HUES48 (cell line): Measurements from ENCODE around the gene CSNK1D.

Experiments used
- H3K27ac ChIP-seq: one replicate; pipeline ENCODE4 v1.7.0; 2013; ENCODE audit warnings: low read depth, low read length, inconsistent platforms
- H3K27me3 ChIP-seq: 2 replicates; pipeline ENCODE4 v1.6.1; 2013; ENCODE audit warnings: mild to moderate bottlenecking, low read length; ENCODE audit not compliant: control insufficient read depth, insufficient read depth
- H3K36me3 ChIP-seq: 2 replicates; pipeline ENCODE4 v1.6.1; 2013; ENCODE audit warnings: low read length; ENCODE audit not compliant: control insufficient read depth, insufficient read depth
- H3K4me1 ChIP-seq: 2 replicates; pipeline ENCODE4 v1.6.1; 2013; ENCODE audit warnings: mild to moderate bottlenecking, low read length; ENCODE audit not compliant: control insufficient read depth, insufficient read depth
- H3K4me3 ChIP-seq: 2 replicates; pipeline ENCODE4 v1.5.1; 2013; ENCODE audit warnings: mild to moderate bottlenecking, low read depth, low read length
- H3K9ac ChIP-seq: 2 replicates; pipeline ENCODE4 v1.6.1; 2013; ENCODE audit warnings: mild to moderate bottlenecking, low read depth, low read length, moderate library complexity
- H3K9me3 ChIP-seq: 2 replicates; pipeline ENCODE4 v1.6.1; 2013; ENCODE audit warnings: low read length; ENCODE audit not compliant: control insufficient read depth, insufficient read depth

Gene CSNK1D

DNA sequence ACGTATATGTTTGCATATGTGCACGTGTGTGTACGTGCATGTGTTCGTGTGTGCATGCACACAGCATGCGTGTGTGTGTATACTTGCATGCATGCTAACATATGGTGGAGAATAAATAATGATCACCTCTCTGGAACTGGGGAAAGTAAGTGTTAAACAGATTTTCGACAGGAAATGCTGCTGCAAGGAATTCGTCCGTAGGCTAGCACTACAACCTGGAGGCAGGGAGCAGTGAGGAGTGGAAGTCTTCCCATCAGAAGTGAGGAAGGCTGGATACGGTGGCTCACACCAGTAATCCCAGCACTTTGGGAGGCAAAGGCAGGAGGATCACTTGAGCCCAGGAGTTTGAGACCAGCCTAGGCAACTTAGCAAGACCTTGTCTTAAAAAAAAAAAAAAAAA, 4.8 kb upstream of the CSNK1D start:
- Histone ChIP-seq H3K27me3 (no peaks in the 10 kb centered on the region), H3K4me1 (peaks cover 13% of the 10 kb centered on the region), H3K4me3 (no peak overlapping the region), H3K9ac (no peak overlapping the region), H3K36me3 (no peaks in the 10 kb centered on the region), H3K27ac (no peak overlapping the region), H3K9me3 (no peaks in the 10 kb centered on the region)

DNA sequence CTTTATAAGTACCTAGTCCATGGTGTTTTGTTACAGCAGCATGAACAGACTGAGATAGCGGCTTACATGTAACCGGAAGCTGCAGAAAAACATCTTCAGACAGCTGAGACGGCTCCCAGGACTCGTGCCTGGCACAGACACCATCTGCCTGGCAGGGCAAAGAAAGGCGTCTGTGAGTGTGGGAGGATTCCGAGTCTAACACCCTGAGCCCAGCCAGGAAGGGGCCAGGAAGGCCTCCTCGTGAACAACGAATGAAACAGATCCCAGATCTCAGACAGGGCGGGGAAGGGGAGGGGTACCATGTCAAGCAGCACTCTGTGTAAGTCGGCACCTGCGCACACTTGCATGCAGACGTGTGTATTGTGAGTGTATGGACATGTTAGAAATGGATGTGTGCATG, 4.4 kb upstream of the CSNK1D start:
- peaks cover 13% of the 10 kb centered on the region for H3K4me1 ChIP-seq
- no peak overlapping the region for H3K27ac ChIP-seq
- H3K36me3 ChIP-seq: no peaks in the 10 kb centered on the region
- no peak overlapping the region for H3K9ac ChIP-seq
- no peaks in the 10 kb centered on the region for H3K9me3 ChIP-seq
- no peak overlapping the region for H3K4me3 ChIP-seq
- H3K27me3 ChIP-seq: no peaks in the 10 kb centered on the region

DNA sequence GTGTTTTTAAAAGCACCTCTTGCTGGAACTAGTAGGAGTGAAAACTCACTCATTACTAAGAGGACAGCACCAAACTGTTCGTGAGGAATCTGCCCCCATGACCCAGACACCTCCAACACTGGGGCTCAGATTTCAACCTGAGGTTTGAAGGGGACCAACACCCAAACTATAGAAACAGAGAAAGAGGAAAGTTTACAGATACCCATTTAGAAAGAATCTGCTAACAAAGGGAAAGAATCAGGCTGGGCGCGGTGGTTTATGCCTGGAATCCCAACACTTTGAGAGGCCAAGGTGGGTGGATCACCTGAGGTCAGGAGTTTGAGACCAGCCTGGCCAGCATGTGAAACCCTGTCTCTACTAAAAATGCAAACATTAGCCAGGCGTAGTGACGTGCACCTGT, 3.4 kb upstream of the CSNK1D start:
- Histone ChIP-seq H3K4me1 (peaks cover 13% of the 10 kb centered on the region), H3K4me3 (no peak overlapping the region), H3K36me3 (peaks cover under 1% of the 10 kb centered on the region), H3K27ac (no peak overlapping the region), H3K9ac (no peak overlapping the region), H3K27me3 (no peaks in the 10 kb centered on the region), H3K9me3 (no peaks in the 10 kb centered on the region)

DNA sequence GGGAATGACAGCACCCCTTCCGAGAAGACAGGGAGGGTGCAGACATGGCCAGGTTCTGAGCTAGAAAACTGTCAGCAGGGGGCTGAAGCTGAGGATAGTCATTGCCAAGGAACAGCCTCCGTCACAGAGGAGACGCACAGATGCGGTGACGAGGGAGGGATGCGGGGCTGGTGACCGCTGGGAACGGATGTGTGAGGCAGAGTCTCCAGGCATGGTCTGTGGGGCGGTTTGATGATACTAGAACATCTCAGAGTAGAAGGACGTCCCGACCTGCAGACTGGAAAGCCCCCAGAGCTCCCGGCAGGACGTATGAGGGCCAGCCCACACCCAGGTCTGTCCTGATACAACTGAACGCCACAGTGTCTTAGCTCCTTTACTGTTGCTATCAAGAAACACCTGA, 1.8 kb upstream of the CSNK1D start:
- H3K36me3 ChIP-seq: peaks cover 15% of the 10 kb centered on the region
- H3K27me3 ChIP-seq: no peaks in the 10 kb centered on the region
- no peak overlapping the region for H3K4me3 ChIP-seq
- H3K4me1 ChIP-seq: peaks cover 13% of the 10 kb centered on the region
- H3K27ac ChIP-seq: no peak overlapping the region
- no peaks in the 10 kb centered on the region for H3K9me3 ChIP-seq
- no peak overlapping the region for H3K9ac ChIP-seq

DNA sequence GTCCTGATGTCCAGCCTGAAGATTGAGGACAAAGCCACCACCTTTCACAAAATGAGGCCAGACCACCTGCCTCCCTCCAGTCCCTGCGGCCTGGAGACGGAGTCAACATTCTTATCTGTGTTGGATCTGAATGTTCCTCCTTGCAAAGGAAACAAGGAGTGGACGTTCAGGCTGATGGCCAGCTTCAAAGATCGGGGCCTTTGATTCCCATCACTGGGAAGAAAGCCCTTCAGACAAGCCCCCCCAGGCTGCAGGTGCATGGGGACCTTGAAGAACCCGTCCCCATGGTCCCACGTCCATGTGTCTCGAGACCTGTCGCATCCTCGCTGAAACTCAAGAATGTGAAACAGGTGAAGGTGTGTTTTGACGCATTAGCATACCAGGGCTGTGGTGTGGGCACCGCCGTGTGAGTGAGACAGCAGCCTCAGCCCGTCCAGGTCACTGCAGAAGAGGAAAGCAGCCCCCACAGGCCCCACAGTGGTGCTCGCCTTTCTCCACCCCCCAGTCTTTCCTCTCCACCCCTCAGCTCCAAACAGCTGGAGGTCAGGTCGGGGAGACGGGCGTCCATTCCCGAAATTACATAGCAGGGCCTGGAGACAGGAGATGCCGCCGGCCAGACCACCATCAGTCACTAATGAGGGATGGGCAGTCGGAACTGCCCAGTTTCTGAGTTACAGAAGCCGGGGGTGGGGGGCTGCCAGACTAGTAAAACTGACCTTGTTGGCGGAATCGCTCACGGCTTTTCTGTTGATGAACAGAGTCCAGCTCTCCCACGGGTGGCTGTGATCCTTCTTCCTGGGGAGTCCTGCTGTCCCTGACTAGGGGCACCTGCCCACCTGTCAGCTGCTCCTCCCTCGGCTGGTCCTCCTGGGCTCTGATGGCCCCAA, 877 bp upstream of the CSNK1D start:
- H3K9ac ChIP-seq: no peak overlapping the region
- no peak overlapping the region for H3K27ac ChIP-seq
- peaks cover 25% of the 10 kb centered on the region for H3K36me3 ChIP-seq
- peak overlapping the region; percentile 75; the same call in 1 of the 2 replicates for H3K4me3 ChIP-seq
- no peaks in the 10 kb centered on the region for H3K27me3 ChIP-seq
- H3K4me1 ChIP-seq: peaks cover 15% of the 10 kb centered on the region
- H3K9me3 ChIP-seq: no peaks in the 10 kb centered on the region

DNA sequence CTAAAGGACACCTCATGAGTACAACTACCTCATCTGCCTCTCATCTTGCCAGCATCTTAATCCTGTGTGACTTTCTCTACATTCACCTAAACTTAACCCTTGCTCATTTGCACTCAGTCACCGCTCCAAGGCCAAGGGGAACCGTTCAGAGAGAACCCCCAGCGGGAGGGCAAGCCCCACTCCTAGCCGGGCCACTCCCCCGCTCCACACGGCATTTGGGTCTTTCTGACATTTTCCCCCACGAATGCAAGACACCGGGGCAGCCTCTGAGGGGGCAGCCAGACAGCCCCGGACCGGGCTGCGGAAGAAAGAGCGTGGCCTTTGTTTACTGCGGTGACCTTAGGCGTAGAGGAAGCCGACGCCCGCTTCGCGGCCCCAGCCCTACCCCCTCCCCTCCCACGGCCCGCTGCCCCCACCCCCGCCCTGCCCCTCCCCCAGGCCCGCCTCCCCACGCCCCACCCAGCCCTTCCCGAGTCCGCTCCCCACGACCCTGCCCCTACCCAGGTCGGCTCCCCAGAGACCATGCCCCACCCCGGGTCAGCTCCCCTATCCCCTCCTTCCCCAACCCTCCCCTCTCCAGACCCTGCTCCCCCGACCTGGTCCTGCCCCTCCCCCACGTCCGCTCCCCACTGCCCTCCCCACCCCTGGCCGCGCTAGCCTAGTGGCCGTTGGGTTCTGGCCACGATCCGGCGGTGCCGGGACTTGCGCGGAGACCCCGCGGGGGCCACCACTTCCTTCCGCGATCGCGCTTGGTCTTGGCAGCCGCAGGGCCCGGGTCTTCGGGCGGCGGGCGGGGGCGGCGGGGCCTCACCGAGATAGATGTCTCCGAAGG, 789 bp downstream of the CSNK1D start:
- Histone ChIP-seq H3K36me3 (peaks cover 38% of the 10 kb centered on the region), H3K9ac (peak overlapping the region; percentile 86), H3K27ac (peak overlapping the region; percentile 97), H3K9me3 (no peaks in the 10 kb centered on the region), H3K27me3 (no peaks in the 10 kb centered on the region), H3K4me1 (peaks cover 23% of the 10 kb centered on the region), H3K4me3 (peak overlapping the region; percentile 95)

DNA sequence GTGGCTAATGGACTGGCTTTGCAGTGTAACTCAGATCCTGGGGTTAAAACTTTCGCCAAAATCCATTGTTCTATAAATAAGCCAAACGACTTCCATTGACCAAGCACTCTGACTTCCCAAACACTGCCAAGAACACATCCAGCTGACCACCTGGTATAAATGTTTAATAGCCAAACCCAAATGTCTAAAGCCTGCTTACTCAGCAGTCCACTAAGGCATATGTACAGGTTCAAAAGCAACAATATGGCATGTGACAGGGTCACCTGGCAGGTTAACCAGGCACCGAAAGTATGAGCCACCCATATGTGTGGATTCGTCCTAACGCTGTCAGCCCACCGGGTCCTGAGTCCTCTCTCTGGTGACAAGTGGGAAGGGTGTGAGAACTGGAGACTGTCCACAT, 2.1 kb downstream of the CSNK1D start:
- Histone ChIP-seq H3K4me1 (peaks cover 19% of the 10 kb centered on the region; the same call in 1 of the 2 replicates), H3K27ac (no peak overlapping the region), H3K9me3 (no peaks in the 10 kb centered on the region), H3K36me3 (peaks cover 46% of the 10 kb centered on the region), H3K4me3 (no peak overlapping the region), H3K27me3 (no peaks in the 10 kb centered on the region), H3K9ac (no peak overlapping the region)

DNA sequence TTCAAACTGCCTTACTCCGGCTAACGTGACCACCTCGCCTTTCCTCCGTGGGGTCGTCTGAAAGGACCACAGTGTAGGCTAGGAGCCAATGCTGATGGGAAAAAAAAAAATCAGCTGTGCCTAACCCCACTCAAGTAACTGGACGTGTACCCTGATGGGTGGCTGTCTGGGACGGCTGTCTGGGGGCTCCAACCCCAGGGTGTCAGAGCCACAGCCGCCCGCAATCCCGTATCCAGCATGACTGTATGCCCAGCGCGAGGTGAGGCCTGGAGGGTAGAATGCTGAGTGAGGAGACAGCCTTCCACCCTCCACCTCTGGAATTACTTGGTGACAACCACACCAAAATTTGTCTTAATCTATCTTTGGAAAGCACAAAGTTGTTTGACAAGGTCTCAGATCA, 2.8 kb downstream of the CSNK1D start:
- Histone ChIP-seq H3K36me3 (peaks cover 54% of the 10 kb centered on the region), H3K4me1 (peaks cover 19% of the 10 kb centered on the region; the same call in 1 of the 2 replicates), H3K4me3 (no peak overlapping the region), H3K9ac (no peak overlapping the region), H3K9me3 (no peaks in the 10 kb centered on the region), H3K27ac (no peak overlapping the region), H3K27me3 (no peaks in the 10 kb centered on the region)

DNA sequence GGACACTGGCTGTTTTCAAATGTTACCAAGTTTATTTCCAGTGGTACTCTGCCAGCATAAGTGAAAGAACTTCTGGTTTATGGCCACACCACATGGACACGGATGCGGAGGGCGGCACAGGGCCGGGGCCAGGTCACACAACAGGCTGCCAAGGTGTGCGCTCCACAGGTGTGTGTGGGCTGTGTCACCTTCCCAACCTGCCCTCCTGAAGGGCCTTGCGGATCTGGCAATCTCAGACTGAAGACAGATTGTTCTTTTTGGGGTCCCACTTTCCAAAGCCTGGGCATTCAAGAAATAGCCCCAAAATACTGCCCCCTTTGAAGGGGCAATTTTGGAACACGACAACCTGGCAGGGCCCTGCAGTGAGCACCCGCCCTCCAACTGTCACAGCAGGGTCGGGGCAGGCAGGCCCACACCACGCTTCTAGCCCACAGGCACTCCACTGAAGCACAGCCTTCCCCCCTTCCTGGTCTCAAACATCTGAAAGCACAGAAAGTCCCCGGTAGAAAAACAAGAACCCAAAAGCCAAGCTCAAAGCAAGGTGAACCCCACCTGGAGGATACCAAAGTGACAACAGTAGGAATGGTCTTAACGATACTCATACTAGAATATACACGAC, 3.5 kb downstream of the CSNK1D start:
- no peak overlapping the region for H3K9ac ChIP-seq
- no peaks in the 10 kb centered on the region for H3K27me3 ChIP-seq
- no peak overlapping the region for H3K4me3 ChIP-seq
- H3K36me3 ChIP-seq: peaks cover 60% of the 10 kb centered on the region
- peaks cover 19% of the 10 kb centered on the region; the same call in 1 of the 2 replicates for H3K4me1 ChIP-seq
- no peak overlapping the region for H3K27ac ChIP-seq
- H3K9me3 ChIP-seq: no peaks in the 10 kb centered on the region

DNA sequence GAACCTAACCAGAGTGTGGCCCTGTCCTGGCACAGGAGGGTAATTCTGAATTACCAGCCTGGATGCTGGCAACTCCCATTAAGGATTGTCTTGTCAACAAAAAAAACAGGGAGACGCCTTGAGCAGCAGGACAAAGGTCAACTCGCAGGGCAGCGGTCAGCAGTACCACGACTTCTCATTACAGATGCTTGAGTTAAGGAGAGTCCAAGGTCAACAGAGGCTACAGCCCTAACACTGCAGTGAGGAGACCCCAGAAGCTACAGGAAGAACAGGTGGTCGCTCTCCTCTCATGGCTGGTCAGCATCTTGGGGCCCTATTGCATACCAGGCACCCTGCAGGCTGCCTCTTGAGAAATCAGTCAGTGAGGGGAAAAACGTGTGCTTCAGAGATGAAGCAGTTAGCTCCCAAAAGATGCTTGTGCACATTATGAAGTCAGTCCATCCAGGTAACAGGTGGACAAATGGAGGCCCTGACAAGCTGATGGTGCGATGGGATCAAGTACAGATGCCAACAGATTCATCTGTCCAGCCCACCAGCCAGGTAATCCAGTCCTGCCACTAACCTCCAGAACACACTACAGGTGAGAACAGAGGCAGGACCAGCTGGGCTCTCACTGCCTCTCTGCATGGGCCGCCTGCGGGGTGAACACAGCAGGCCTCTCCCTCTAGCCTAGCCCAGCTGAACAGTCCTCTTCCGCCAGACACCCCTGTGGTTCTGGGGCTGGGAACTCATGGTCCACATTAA, 4.2 kb downstream of the CSNK1D start:
- no peak overlapping the region for H3K4me3 ChIP-seq
- no peak overlapping the region for H3K9ac ChIP-seq
- peaks cover 19% of the 10 kb centered on the region; the same call in 1 of the 2 replicates for H3K4me1 ChIP-seq
- no peaks in the 10 kb centered on the region for H3K9me3 ChIP-seq
- H3K27me3 ChIP-seq: no peaks in the 10 kb centered on the region
- H3K36me3 ChIP-seq: peaks cover 66% of the 10 kb centered on the region
- H3K27ac ChIP-seq: peak overlapping the region; percentile 10
